ENCODE measurements around the gene PANX2.
"Not testable (repeated sequence)": the region's sequence is repeated elsewhere in the genome, so short reads cannot be mapped to it uniquely, and the experiment has no call there.

GRCh38 chr22:50137277-50137676, 33.3 kb upstream of the PANX2 start:
- TF ChIP-seq CTCF (IDR thresholded peaks at IDR 0.05 in 4 of 5, conservative IDR thresholded peaks at IDR 0.05 in 1 of 5); POLR2A (IDR thresholded peaks at IDR 0.05): not testable (repeated sequence)

Measured in gastrocnemius medialis (tissue), 4 donors.